ENCODE measurements around the gene PSD4. TPM values are rescaled to one million over a fixed set of nuclear protein-coding genes. Genes with fewer than 3 reads are reported as not detected.

The PSD4 gene
- total RNA-seq, 2 donors from 2014 or later: 2.4 to 4.5 TPM

DNA sequence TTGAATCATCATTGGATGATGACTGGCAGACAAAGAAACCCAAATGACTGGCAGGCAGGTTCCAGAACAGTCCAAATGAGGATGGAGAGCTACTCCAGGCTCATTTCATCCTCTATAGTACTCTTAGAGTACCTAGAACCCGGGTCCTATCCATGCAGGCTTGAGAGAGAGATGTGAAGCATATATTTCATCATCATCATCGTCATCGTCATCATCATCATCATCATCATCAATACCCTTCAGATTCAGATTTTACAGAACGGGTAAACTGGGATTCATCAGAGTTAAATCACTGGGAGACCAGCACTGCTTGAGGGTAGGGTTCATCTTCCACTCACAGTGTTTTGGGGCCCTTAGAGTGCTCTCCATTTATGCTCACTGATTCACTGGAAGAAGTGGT is 52.7 kb downstream of the PSD4 start:
- no peaks in the 10 kb centered on the region for H3K27me3 ChIP-seq
- no peak overlapping the region for H3K27ac ChIP-seq
- H3K4me3 ChIP-seq: no peak overlapping the region
- H3K9me3 ChIP-seq: no peaks in the 10 kb centered on the region
- H3K4me1 ChIP-seq: peaks cover 0 to 11% of the 10 kb centered on the region in 2 donors
- TF ChIP-seq, protein P1, sequence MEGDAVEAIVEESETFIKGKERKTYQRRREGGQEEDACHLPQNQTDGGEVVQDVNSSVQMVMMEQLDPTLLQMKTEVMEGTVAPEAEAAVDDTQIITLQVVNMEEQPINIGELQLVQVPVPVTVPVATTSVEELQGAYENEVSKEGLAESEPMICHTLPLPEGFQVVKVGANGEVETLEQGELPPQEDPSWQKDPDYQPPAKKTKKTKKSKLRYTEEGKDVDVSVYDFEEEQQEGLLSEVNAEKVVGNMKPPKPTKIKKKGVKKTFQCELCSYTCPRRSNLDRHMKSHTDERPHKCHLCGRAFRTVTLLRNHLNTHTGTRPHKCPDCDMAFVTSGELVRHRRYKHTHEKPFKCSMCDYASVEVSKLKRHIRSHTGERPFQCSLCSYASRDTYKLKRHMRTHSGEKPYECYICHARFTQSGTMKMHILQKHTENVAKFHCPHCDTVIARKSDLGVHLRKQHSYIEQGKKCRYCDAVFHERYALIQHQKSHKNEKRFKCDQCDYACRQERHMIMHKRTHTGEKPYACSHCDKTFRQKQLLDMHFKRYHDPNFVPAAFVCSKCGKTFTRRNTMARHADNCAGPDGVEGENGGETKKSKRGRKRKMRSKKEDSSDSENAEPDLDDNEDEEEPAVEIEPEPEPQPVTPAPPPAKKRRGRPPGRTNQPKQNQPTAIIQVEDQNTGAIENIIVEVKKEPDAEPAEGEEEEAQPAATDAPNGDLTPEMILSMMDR (IDR thresholded peaks at IDR 0.05): no peak
- H3K36me3 ChIP-seq: no peaks in the 10 kb centered on the region
- DNase-seq (ENCODE audit: low spot score): no peak

DNA sequence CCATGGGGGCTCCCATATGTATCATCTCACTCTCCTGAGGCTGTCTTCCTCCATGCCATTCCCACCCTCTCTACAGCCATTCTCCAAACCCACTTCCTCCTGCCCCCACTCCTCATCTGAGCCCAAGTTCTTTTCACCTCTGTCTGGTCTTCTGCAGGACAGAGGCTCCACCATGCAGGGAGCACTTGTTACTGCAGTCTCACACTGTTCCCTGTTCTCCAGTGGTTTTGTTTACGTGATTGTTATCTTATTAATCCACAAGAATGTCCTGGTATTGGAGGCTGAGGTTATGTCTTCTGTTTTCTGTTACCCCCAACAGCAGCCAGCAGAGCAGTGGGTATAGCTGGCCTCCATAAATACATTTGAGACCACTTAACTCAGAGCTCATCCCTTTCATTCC is 53.5 kb downstream of the PSD4 start:
- TF ChIP-seq, protein P1 (IDR thresholded peaks at IDR 0.05): no peak
- Histone ChIP-seq H3K9me3 (no peaks in the 10 kb centered on the region), H3K4me1 (peaks cover 0 to 16% of the 10 kb centered on the region in 2 donors), H3K4me3 (no peak overlapping the region), H3K27ac (no peak overlapping the region), H3K36me3 (no peaks in the 10 kb centered on the region), H3K27me3 (no peaks in the 10 kb centered on the region)
- DNase-seq (ENCODE audit: low spot score): no peak

DNA sequence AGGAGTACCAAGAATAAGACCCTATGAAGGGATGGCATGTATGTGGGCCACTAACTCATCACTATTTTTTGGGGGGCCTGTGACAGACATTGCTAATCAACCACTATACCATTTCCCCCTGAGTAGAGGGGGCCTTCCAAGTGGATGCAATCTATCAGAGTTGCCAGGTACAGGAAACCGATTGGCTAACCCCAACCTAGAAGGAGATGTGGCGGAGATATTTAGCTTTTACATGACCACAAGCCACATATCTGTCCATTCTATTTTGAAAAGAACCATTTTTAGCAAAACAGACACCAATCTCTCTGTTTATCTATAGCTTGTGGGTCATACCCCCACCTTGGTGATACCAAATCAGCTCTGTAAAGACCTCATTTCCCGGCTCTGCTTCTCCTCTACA is 53.9 kb downstream of the PSD4 start:
- H3K4me3 ChIP-seq: no peak overlapping the region

DNA sequence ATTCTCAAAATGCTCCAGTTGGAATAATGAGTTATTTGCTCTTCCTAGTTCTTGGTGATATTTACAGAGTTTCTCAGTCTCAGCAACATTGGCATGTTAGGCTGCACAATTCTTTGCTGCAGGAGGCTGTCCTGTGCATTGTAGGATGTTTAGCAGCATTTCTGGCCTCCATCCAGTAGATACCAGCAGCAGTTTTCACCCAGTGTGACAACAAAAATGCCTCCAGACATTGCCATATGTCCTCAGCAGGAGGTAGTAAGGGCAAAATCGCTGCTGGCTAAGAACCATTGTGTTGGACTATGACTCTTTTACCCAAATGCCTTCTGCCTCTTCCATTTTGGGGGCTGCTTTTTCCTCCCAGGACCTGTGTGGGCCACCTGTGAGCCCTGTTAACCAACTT is 54.6 kb downstream of the PSD4 start:
- TF ChIP-seq, protein P1 (IDR thresholded peaks at IDR 0.05): no peak
- H3K9me3 ChIP-seq: no peaks in the 10 kb centered on the region
- H3K4me3 ChIP-seq: no peak overlapping the region
- H3K36me3 ChIP-seq: no peaks in the 10 kb centered on the region
- H3K27ac ChIP-seq: no peak overlapping the region
- DNase-seq (ENCODE audit: low spot score): no peak
- H3K27me3 ChIP-seq: no peaks in the 10 kb centered on the region
- H3K4me1 ChIP-seq: peaks cover 0 to 21% of the 10 kb centered on the region in 2 donors

More for the DNA sequence above, 53.9 kb downstream of the PSD4 start:
- TF ChIP-seq, protein P1 (IDR thresholded peaks at IDR 0.05): no peak
- no peaks in the 10 kb centered on the region for H3K9me3 ChIP-seq
- H3K27me3 ChIP-seq: no peaks in the 10 kb centered on the region
- DNase-seq (ENCODE audit: low spot score): no peak
- H3K4me1 ChIP-seq: peaks cover 0 to 20% of the 10 kb centered on the region in 2 donors
- no peaks in the 10 kb centered on the region for H3K36me3 ChIP-seq
- no peak overlapping the region for H3K27ac ChIP-seq

DNA sequence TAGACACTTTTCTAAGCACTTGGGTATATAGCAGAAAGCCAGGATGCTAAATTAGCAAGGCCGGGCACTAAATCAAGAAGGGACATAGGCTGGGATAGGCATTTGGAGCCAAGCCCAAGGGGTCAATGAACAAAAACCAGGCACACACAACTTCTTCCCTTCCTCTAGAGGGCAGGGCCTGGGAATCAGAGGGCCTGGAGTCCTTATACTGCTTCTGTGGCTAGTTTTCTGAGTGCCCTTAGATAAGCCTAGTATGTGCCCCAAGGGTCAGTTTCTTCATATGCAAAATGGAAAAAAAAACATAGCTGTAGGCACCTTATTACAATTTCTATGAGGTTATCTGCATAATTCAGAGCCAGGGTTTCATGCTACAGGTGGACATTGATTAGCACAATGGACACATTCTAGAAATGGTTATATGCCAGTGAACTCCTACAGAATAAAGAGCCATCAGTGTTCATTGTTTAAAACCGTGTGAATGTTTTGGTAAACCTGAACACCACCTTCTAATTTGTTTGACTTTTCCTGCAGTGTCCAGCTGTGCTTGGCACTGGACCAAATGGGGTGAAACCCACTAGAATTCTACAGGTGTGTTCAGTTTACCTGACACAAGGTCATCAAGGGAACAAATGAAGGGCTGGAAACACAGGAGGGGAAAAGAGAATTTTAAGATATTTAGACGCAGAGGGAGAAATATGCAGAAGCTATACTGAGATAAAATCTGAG is 55.4 kb downstream of the PSD4 start:
- H3K27ac ChIP-seq: no peak overlapping the region
- H3K4me3 ChIP-seq: no peak overlapping the region
- H3K27me3 ChIP-seq: no peaks in the 10 kb centered on the region
- DNase-seq (ENCODE audit: low spot score): no peak
- H3K36me3 ChIP-seq: no peaks in the 10 kb centered on the region
- peaks cover 0 to 27% of the 10 kb centered on the region in 2 donors for H3K4me1 ChIP-seq
- TF ChIP-seq, protein P1 (IDR thresholded peaks at IDR 0.05): no peak
- no peaks in the 10 kb centered on the region for H3K9me3 ChIP-seq

DNA sequence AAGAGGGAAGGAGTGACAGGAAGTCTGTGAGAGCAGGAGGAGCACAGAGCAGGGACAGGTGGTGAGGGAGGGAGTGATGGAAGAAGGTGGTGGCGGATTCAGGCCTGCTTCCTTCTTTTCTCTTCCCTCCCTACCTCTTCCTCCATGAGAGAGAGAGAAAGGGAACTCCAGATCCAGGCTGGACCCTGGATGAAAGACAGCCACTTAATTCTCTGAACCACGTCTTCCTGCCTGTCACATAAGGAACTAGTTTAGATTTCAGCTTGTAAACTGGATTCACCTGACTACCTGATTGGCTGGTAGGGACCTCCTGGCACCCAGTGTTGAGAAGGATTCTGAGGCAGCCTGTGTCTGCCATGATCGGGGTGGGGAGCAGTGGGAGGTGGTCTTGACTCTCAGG is 56.0 kb downstream of the PSD4 start:
- no peak for DNase-seq (ENCODE audit: low spot score)
- TF ChIP-seq, protein P1 (IDR thresholded peaks at IDR 0.05): no peak
- no peaks in the 10 kb centered on the region for H3K36me3 ChIP-seq
- no peaks in the 10 kb centered on the region for H3K27me3 ChIP-seq
- H3K4me1 ChIP-seq: peaks cover 0 to 27% of the 10 kb centered on the region in 2 donors
- H3K9me3 ChIP-seq: no peaks in the 10 kb centered on the region
- H3K27ac ChIP-seq: no peak overlapping the region
- no peak overlapping the region for H3K4me3 ChIP-seq

All from right atrium auricular region (tissue), 2 donors.